22Rv1 (cell line): Measurements from ENCODE around the gene CCDC200.

ENCODE experiments used
- CTCF ChIP-seq: fragments of 450-650 bp; IDR thresholded peaks from 2 replicates; pipeline ENCODE4 v1.5.1; 2017; ENCODE audit warnings: mild to moderate bottlenecking
- ZFX ChIP-seq: fragments of 450-650 bp; IDR thresholded peaks from 2 replicates; pipeline ENCODE4 v1.6.1; 2017; ENCODE audit warnings: antibody characterized with exemption, borderline replicate concordance

- TF ChIP-seq CTCF (0 out of 2 replicates have a peak, but pooled peaks have one; percentile 14), ZFX (no peak)
Observed at GRCh38 chr17:43171586-43172487, 56.6 kb downstream of the CCDC200 start.
